ENCODE measurements around the gene LIPT2. TPM values are rescaled to one million over a fixed set of nuclear protein-coding genes. Genes with fewer than 3 reads are reported as not detected.

LIPT2 gene
- total RNA-seq, 4 donors from 2014 or later = 5.1 to 10.6 (median 7.6) TPM

Other genes with a start within 250 kb of the LIPT2 start
- under 1 TPM in 1 of 4 donors, not detected in 3; 0.42 TPM for gene P4HA3, start 182.1 kb downstream of the LIPT2 start, total RNA-seq
- gene PGM2L1, start 95.3 kb downstream of the LIPT2 start, total RNA-seq = 1 to 10 TPM in 3 of 4 donors, under 1 TPM in 1; 0.91 to 3.9 (median 2.0) TPM
- gene KCNE3, start 26.2 kb downstream of the LIPT2 start, total RNA-seq = 1 to 10 TPM in 1 of 4 donors, under 1 TPM in 3; 0.17 to 2.0 (median 0.26) TPM
- 10 to 100 TPM; 10.9 to 26.6 (median 14.7) TPM for gene POLD3, start 98.9 kb upstream of the LIPT2 start, total RNA-seq
- not detected for gene CHRDL2, start 237.7 kb upstream of the LIPT2 start, total RNA-seq